ENCODE results near the gene SNTG2.

- TF ChIP-seq CTCF (IDR thresholded peaks at IDR 0.05) (no peak), POLR2A (IDR thresholded peaks at IDR 0.05) (no peak)
Observed at GRCh38 chr2:1233281-1233680, 282.6 kb downstream of the SNTG2 start.

Data from esophagus squamous epithelium (tissue), 4 donors.